GM19455 (cell line): Measurements from ENCODE around the gene BARX1.

ENCODE experiments used
- ATAC-seq: cut with Tn5 transposase; IDR thresholded peaks from one replicate; pipeline ENCODE4 v1.9.1; 2021; ENCODE audit not compliant: unreplicated experiment

Gene BARX1

DNA sequence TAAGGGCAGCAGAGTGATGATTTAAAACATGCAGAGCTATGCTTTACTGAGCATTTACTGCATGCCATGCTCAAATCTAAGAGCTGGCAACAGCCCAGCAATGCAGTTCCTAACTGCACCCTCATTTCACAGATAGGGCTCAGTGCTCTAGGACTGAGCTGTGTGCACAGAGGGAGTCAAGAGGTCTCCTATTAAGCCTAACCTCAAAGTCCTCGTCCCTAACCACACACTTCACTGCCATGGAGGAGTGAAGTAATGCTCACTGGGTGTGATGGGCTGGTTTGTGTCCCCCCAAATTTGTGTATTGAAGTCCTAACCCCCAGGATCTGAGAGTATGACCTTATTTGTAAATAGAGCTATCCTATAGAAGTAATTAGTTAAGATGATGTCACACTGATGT is 25.9 kb downstream of the BARX1 start:
- ATAC-seq = no peak

DNA sequence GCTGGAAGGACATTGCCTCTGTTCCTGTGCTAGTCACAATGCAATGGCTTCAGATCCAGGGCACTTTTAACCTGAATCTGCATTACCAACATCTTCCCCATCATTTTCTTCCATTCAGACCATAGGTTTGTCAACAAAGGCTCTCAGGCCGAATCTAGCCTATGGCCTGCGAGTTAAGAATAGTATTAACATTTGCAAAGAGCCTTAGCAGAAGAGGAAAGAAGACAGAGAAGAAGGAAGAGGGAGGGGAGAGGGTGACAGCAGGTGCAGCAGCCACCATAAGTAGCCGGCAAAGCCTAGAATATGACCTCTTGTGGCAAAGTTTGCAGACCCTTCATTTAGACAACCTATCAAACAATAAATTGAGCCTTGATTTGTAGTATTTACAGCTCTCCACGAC is 32.6 kb downstream of the BARX1 start:
- no peak for ATAC-seq

DNA sequence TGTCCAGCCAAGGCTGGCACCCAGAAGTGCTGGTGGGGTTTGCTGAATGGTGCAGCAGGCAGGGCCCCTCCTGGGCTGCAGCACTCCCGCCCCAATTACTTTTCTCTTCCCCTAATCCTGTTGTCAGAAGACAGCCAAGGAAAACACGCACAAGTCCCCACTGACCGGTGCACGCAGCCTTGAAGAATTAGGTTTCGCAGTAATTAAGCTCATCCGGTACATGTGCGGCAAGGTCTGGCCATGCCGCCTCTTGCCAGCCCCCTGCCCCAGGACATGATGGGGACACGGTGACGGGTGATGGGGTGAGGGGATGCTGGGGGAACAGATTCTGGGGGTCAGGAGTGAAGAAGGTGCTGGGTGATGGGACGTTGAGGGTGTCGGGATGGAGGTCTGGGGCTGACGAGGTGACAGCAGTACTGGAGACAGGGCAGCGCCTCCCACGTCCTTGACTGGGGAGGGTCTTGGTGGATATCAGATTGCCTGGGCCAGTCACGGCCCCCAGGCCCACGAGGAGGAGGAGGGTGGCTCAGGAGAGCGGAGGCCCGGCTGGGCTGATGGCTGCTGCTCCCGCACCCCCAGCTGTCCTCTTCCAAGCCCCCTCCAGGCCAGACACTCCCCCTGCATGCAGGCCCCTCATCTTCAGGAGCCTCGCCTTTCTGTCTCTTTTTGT is 34.9 kb downstream of the BARX1 start:
- ATAC-seq = no peak

DNA sequence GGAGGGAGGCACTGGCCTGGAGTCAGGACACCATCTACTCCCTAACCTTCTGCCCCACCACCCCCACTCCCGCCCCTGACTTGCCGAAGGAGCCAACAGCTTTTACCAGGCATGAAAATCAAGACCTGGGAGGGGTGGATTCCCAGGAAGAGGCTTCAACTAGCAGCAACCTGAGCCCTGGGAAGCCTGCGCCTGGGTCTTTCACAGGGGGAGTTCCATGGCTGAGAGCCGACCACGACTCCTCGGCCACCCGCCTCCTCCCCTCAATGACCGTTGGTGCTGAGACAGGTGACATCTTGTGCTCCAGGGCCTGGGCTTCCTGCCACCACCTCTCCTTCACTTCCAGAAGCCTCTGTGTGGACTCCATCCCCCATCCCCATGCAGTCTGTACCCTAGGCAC is 37.1 kb downstream of the BARX1 start:
- ATAC-seq = no peak

DNA sequence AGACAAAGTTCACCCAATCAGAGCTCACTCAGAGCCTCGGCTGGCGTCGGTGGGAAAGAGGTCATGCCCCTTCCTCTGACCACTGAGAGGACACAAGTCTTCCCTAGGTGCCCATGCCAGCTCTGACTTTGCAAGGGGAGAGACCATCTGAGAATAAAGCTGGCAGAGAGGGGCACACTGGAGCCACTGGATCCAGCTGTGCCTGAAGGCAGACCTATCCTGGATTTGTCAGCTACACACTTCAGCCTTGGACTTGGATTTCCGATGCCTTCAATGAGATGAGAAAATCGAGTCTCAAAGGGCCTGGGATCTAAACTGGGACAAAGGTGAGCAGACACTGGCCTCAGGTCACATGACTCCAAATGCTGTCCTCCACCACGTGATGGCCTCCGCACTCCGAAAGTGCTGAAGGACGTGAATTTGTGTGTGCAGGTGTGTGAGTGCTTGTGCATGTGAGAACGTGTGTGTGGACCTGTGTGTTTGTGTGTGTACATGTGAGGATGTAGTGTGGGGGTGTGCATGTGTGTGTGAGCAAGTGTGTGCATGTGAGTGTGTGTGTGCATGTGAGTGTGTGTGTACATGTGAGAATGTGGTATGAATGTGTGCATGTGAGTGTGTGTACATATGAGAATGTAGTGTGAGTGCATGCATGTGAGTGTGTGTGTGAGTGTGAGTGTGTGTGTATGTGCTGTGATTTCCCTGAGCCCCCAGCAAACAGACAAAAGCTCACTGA is 37.9 kb downstream of the BARX1 start:
- ATAC-seq = no peak

DNA sequence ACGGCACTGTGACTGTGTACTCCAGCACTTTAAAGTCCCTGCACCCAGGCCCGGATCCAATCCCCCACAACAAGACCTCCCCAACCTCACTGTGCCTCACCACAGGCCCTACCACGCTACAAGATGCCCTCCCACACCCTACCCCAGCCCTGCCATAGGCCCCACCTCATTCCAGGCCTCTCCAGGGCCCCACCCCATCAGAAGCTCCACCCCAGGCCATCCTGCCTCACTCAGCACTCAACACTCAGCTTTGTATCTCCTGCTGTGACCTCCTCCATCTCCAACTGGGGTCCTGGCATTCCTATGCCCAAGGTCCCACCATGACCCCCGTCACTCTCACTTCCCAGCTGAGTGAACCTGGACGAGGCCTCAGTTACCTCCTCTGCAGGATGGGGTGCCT is 38.8 kb downstream of the BARX1 start:
- ATAC-seq = no peak

DNA sequence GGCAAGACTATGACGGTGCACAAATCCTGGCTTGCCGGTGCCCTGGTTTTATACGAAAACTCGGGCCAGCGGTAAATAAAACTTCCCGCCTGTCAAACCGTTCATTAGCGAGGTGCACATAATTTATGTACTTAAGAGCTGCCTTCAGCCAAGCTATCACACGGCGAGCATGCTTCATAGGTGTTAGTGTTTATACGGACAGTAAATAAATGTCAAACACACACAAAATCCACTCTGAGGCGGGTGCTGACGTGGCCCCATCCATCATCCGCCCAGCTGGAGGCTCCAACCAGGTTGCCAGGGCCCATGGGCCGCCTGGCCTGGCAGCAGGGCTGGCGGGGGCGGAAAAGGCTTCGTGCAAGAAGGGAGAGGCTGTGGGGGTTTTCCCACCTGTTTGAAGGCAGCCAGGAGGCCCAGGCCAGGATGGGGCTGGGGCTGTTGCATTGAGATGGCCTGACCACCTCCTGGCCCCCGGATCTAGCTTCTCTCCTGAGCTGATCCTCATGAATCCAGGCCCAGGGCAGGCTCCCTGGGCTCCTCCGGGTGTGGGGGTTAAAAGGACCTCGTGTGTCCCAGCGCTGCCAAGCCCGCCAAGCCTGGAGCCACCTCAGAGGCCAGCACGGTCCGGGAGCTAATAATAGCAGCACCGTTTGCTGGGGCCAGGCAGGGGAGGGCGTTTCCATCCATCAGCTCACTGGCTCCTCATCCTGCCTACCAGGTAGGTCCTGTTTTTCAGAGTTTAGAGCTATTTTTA is 43.2 kb downstream of the BARX1 start:
- no peak for ATAC-seq

DNA sequence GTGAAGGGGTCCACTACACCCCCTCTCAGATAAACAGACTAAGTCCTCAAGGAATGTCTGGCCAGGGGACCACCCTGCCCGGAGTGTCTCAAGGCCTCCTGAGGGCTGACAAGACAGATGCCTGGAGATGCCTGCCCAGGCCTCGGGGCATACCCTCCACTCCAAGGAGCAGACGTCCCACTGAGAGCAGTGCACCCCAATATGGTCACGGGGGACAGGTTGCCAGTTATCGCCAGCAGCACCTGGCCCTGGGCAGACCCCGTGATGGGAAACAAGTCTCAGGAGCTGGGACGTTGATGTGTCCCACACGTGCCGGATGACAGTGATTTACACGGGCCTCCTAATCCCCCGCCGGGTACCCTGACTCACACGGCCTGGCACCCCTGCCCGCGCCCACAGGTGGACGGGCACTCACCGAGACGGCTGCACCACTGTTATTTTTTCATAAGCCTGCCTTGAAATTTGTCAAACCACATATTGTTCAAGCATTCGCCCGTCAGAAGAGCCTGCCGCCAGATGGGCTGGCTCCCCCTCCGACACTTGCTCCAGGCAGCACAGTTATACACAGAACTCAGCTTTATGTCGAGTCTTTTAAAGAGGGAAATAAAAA is 43.9 kb downstream of the BARX1 start:
- no peak for ATAC-seq

DNA sequence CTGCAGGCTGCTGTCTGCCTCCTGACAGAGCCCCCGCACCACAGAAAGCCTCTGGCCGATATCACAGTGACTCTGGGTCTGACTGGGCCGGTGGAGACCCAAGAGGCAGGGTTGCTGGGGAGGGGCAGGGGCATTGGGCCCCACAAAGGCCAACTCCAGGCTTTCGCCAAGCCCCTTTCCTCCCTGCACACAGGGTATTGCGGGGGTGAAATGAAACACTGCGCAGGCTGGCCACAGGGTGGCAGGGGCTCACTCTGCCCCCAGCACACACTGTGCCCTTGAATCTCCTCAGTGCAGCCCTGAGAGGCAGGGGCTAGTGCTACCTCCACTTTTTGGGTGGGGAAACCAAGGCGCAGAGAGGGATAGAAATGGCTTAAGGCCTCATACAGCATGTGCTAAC is 44.6 kb downstream of the BARX1 start:
- ATAC-seq = no peak

DNA sequence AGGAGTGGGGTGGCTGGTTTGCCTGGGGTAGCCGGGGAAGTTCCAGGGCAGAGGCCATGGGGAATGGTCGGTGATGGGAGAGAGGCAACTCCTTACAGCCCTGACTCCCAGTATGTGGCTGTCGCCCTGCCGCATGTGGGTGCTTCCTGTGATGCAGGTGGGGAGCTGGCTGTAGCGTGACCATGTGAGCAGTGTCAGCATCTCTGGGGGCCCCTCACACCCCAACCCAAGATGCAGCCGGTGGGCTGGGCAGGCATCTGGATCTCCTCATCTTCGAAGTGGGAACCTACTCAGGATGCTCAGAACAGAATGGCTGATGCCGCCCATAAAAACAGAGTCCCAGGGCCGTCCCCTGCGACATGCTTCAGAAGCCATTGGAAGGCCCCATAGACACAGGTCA is 45.0 kb downstream of the BARX1 start:
- ATAC-seq = no peak

DNA sequence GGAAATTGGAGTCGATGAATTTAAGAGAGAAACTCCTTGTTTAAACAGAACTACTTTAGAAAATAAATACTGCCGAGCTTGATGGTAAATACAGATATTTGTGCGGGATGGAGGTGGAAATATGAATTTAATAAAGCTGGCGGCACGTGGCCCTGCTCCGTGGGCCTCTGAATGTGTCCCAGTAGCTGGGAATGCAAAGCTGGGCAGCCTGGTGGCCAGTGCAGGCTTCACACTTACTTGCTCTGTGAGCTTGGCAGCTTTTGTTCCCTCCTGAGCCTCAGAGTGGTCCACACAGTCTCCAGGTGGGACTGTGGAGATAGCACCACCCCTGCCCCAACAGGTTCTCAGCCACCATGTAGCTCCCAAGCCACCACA is 45.9 kb downstream of the BARX1 start:
- no peak for ATAC-seq

DNA sequence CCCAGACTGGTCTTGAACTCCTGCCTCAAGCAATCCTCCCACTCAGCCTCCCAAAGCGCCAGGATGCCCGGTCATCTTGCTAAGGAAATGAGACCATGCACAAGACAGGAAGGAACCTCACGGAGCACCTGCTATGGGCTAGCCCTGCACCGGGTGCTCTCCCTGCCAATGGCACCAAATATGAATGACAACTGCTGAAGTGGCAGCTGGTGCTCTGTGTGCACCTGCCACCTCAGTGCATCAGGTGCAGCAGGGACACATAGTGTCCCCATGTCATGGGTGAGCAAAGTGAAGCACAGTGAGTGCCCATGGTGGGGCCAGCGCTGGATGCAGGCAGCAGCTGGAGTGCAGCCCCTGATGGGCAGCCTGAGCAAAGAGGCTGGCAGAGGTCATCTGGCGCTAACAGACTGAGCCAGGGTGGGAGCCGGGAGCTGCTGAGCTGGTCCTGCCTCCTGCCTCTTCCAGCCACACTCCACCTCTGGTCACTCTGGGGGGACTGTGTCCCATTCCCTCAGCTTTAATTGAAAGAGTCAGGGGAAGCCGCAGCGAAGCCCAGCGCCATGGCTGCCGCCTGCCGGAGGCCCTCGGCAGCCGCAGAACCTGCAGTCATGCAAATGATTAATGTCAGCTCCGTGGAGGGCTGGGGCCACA is 46.4 kb downstream of the BARX1 start:
- ATAC-seq = no peak

DNA sequence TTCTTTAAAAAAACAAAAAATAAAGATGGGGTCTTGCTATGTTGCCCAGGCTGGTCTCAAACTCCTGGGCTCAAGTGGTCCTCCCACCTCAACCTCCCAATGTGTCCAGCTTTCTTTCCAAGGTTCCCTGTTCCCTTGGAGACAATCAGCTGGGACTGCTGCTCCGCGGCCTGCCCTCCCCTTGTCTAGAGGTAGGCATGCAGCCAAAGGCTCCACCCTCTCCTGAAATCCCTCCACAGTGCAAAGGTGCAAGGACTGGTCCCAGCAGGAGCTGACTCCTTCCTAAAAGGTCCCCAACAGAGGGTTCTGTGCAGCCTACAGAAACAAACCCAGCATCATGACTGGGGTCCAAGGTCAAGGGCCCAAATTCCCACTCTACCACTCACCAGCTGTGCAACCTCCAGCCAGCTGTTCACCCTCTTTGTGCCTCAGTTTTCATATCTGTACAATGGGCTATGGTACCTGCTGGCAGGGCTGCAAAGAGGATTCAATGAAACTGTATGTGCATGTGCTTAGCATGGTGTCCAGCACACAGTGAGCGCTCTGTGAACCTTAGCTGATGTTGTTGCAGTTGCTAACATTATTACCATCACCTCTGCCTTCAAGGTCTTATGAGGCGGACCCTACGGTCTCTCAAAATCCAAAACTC is 47.5 kb downstream of the BARX1 start:
- ATAC-seq = no peak

DNA sequence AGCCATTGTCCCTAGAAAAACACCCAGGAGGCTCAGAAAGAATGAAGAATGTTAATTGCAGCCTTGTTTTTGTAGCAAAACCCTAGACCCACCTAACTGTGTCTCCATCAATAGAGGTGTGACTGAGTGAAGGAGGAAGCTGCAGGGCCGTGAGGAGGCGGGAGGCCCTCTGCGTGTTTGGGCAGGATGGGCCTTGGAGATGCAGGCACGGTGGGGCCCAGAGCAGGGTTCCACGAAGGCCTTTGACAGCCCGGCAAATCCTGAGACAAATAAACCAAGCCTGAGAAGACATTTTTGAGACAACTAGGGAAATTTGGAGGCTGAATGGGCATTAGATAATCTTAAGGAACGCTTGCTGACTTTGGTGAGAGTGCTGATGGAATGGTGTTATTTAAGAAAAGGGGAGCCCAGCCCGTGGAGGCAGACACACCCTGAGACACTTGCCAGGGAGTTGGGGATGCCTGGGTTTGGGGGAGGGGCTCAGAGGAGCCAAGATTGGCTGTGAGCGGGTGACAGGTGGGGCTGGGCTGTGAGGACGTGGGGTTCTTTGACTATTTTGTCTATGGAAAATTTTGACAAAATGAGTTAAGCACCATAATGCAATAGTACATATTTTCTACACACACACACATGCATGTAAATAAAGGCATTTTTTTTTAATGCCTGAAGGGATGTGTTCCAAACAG is 48.8 kb downstream of the BARX1 start:
- no peak for ATAC-seq

DNA sequence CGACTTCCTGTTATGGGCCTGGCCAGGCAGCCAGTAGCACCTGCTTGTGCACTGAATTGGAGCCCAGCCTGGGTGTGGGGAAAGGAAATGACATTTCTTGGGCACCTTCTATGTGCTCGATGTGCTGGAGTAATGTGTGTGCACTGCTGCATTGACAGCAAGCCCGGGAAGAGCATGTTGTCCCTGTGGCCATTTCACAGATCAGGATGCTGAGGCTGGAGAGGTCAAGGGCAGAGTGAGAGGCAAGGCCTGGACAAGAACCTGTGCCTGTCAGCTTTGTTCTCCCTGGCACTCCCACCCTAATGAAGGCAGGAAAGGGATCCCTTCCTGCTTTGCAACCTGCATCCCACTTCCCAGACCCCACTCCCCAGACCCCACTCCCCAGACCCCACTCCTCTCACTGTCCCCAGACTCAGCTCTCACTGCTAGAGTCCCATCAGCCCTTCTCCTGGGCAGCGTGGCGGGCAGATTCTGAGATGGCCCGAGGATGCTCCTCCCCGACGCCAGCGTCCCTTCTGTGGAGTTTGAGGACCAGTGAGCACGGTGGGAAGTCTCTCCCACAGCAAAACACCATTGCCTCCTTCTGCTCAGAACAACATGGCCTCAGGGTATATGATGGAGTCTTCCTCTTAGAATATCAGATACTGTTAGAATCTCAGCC is 49.6 kb downstream of the BARX1 start:
- ATAC-seq = no peak

DNA sequence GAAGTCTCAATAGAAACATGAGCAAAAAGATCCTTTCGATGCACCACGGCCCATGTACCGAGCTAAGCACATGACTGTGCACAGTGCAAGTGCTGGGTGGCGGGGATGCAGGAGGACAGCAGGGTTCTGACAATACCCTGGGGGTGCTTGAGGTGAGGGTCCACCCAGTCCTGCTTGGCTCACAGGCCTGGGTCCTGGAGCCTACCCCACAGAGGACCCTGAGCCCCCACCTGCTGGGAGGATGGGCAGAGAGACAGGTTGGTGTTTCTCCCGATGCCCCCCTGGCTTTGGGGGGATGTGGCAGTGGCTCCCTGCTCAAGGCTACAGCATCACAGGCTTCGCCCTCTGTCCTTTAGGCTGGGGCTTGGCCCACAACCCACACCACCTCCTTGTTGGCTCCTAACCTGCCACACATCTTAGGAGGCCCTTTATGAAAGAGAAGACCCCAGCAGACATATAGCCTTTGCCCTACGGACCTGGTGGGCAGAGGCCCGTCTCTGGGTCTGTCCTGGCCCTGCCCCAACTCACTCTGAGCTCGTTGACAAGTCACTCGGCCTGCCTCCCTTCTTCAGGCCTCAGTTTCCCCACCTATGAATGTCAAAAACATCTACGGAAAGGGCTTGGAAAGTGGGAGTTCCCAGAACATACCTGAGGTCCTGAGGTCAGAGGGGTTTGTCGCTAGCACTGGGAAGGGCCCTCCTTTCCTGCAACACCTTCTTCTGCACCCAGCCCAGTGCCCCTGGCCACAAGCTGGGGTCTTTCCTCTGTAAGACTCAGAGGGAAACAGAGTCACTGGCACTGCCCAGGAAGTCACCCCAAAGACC is 50.3 kb downstream of the BARX1 start:
- ATAC-seq = no peak

DNA sequence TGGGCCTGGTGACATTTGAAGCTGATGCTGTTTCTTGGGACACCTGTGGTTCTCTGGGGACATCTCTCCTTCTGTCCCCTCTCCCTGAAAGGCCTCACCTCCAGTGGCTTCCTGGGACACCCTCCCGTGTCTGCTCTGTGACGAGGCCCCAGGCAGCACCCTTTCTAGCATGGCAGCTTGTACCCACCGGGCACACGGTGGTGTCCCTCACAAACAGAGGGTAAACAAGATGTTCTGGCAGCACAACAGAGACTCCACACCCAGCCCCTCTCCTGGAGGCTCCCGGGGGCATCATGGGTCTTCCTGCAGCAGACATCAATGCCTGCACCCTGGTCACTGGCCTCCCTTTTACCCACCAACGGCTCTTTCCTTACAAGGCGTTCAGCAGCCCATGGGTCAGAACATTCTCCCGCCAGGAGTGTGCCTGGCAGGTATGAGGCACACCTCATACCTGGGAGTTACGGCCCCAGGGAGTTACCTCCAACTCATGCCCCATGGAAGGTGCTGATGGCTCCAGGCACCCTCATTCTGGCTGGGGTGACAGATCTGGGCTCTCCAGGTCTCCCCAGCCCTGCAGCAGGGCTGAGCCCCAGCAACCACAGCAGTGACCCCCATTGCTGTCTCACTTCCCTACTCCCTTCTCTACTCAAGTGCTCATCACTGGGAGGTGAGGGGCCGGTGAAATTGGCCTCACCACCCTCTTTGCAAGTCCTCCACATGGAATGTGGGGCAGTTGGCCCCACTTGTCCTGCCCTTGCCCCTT is 51.1 kb downstream of the BARX1 start:
- no peak for ATAC-seq
